ENCODE measurements around the gene SPEM2. TPM values are rescaled to one million over a fixed set of nuclear protein-coding genes. Genes with fewer than 3 reads are reported as not detected.

SPEM2 gene
- total and polyA plus RNA-seq, 4 donors = not detected

- H3K4me1 ChIP-seq (ENCODE audit: control insufficient read depth in 5 of 5, insufficient read depth in 5 of 5, low read length in 5 of 5) = peaks cover 0 to 13% (median 4%) of the 10 kb centered on the region in 5 donors
- no peak overlapping the region for H3K4me3 ChIP-seq
- 76 to 85% methylated on average over 33 of the region's 33 CpGs for WGBS, 2 donors
- H3K27me3 ChIP-seq (ENCODE audit: control insufficient read depth in 3 of 3, insufficient read depth in 3 of 3, low read length in 2 of 3) = no peaks in the 10 kb centered on the region
- DNase-seq = peak in 2 of 3 donors; percentile 54 to 57
- H3K27ac ChIP-seq (ENCODE audit: low read depth in 1 of 2, low read length in 1 of 2) = peak overlapping the region in 1 of 2 donors; percentile 59
- no peak overlapping the region for H3K9ac ChIP-seq (ENCODE audit: insufficient read depth in 1 of 2, low read length in 2 of 2)
- H3K36me3 ChIP-seq (ENCODE audit: control insufficient read depth in 4 of 4, insufficient read depth in 4 of 4, low read length in 4 of 4) = peaks cover 2 to 40% (median 15%) of the 10 kb centered on the region in 4 donors
- no peak for TF ChIP-seq CTCF (IDR thresholded peaks at IDR 0.05; ENCODE audit: control extremely low read depth, extremely low read depth)
- H3K9me3 ChIP-seq (ENCODE audit: control insufficient read depth in 4 of 4, insufficient read depth in 3 of 4, low read length in 3 of 4) = no peaks in the 10 kb centered on the region
- ATAC-seq (ENCODE audit: insufficient read depth, low FRiP score) = no peak
Observed at GRCh38 chr17:7465597-7466275, 40.3 kb downstream of the SPEM2 start.

GRCh38 chr17:7466318-7466638, 40.9 kb downstream of the SPEM2 start:
- Histone ChIP-seq H3K4me3 (no peak overlapping the region), H3K9me3 (ENCODE audit: control insufficient read depth in 4 of 4, insufficient read depth in 3 of 4, low read length in 3 of 4) (no peaks in the 10 kb centered on the region), H3K4me1 (ENCODE audit: control insufficient read depth in 5 of 5, insufficient read depth in 5 of 5, low read length in 5 of 5) (peaks cover 0 to 13% (median 4%) of the 10 kb centered on the region in 5 donors), H3K36me3 (ENCODE audit: control insufficient read depth in 4 of 4, insufficient read depth in 4 of 4, low read length in 4 of 4) (peaks cover 0 to 40% (median 15%) of the 10 kb centered on the region in 4 donors), H3K27ac (ENCODE audit: low read depth in 1 of 2, low read length in 1 of 2) (peak overlapping the region; percentile 59 to 82), H3K27me3 (ENCODE audit: control insufficient read depth in 3 of 3, insufficient read depth in 3 of 3, low read length in 2 of 3) (no peaks in the 10 kb centered on the region), H3K9ac (ENCODE audit: insufficient read depth in 1 of 2, low read length in 2 of 2) (no peak overlapping the region)
- ATAC-seq (ENCODE audit: insufficient read depth, low FRiP score) (no peak), DNase-seq (no peak)
- no peak for TF ChIP-seq CTCF (IDR thresholded peaks at IDR 0.05; ENCODE audit: control extremely low read depth, extremely low read depth)
- WGBS, 2 donors = 58 to 76% methylated on average over 9 of the region's 9 CpGs

- peak overlapping the region; percentile 59 to 82 for H3K27ac ChIP-seq (ENCODE audit: low read depth in 1 of 2, low read length in 1 of 2)
- 58 to 67% methylated on average over 16 of the region's 16 CpGs for WGBS, 2 donors
- H3K4me3 ChIP-seq = no peak overlapping the region
- ATAC-seq (ENCODE audit: insufficient read depth, low FRiP score) (no peak), DNase-seq (no peak)
- no peaks in the 10 kb centered on the region for H3K9me3 ChIP-seq (ENCODE audit: control insufficient read depth in 4 of 4, insufficient read depth in 3 of 4, low read length in 3 of 4)
- no peak overlapping the region for H3K9ac ChIP-seq (ENCODE audit: insufficient read depth in 1 of 2, low read length in 2 of 2)
- peaks cover 0 to 13% (median 4%) of the 10 kb centered on the region in 5 donors for H3K4me1 ChIP-seq (ENCODE audit: control insufficient read depth in 5 of 5, insufficient read depth in 5 of 5, low read length in 5 of 5)
- no peak for TF ChIP-seq CTCF (IDR thresholded peaks at IDR 0.05; ENCODE audit: control extremely low read depth, extremely low read depth)
- peaks cover 0 to 40% (median 14%) of the 10 kb centered on the region in 4 donors for H3K36me3 ChIP-seq (ENCODE audit: control insufficient read depth in 4 of 4, insufficient read depth in 4 of 4, low read length in 4 of 4)
- H3K27me3 ChIP-seq (ENCODE audit: control insufficient read depth in 3 of 3, insufficient read depth in 3 of 3, low read length in 2 of 3) = no peaks in the 10 kb centered on the region
Observed at GRCh38 chr17:7466639-7467341, 41.4 kb downstream of the SPEM2 start.

Measured in lung (tissue), 12 donors.